ENCODE measurements around the gene JAKMIP2. TPM values are rescaled to one million over a fixed set of nuclear protein-coding genes. Genes with fewer than 3 reads are reported as not detected.

Gene JAKMIP2
- total RNA-seq, 4 donors from 2014 or later: 0.20 TPM; not detected in 3

DNA sequence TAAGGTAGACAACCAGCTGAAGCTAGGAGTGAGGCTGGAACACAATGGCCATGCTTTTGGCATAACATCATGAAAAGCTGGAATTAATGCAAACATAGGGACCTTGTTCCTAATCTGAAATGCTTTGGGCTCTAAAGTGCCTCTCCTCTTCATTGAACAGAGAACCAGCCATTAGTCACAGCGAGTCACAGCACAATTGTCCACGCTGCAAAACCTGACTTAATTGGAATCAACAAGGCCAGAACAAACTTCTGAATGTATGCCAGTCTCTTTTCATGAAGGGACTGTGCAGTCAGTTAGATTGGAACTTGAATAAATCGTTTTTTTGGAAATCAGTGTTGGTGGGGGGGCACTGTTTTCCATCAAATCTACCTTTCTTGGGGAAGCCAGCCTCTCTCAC, 96.5 kb downstream of the JAKMIP2 start:
- DNase-seq (no peak), ATAC-seq (no peak)
- H3K4me1 ChIP-seq: no peaks in the 10 kb centered on the region
- H3K9me3 ChIP-seq: no peaks in the 10 kb centered on the region
- no peak overlapping the region for H3K4me3 ChIP-seq
- intact Hi-C loops (cut with DNase I; ENCODE audit: low total_unique reads): no loop called here
- no peaks in the 10 kb centered on the region for H3K27me3 ChIP-seq
- in situ Hi-C loops (cut with MboI; ENCODE audit: low sequenced_read_pairs in 4 of 4): no loop called here
- H3K36me3 ChIP-seq: no peaks in the 10 kb centered on the region
- TF ChIP-seq POLR2A (IDR thresholded peaks at IDR 0.05): no peak
- TF ChIP-seq, protein P1, sequence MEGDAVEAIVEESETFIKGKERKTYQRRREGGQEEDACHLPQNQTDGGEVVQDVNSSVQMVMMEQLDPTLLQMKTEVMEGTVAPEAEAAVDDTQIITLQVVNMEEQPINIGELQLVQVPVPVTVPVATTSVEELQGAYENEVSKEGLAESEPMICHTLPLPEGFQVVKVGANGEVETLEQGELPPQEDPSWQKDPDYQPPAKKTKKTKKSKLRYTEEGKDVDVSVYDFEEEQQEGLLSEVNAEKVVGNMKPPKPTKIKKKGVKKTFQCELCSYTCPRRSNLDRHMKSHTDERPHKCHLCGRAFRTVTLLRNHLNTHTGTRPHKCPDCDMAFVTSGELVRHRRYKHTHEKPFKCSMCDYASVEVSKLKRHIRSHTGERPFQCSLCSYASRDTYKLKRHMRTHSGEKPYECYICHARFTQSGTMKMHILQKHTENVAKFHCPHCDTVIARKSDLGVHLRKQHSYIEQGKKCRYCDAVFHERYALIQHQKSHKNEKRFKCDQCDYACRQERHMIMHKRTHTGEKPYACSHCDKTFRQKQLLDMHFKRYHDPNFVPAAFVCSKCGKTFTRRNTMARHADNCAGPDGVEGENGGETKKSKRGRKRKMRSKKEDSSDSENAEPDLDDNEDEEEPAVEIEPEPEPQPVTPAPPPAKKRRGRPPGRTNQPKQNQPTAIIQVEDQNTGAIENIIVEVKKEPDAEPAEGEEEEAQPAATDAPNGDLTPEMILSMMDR (IDR thresholded peaks at IDR 0.05 in 4 of 5, conservative IDR thresholded peaks at IDR 0.05 in 1 of 5): no peak
- no peak overlapping the region for H3K27ac ChIP-seq

DNA sequence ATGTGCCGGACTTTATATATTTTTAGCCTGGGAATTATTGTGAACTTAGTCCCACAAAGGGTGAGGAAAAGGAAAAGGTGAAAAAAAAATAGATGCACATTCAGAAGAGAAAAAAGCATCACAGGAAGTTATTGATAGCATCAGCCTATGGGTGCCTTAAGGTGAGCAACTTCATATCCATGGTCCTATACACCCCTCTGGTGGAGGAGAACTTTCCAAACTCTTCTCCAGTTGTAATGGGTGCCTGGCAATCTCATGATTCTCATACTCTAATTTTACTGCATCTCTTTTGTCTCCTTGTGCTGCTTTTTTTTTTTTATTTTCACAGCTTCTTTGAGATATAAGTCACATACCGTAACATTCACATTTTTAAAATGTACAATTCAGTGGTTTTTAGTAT, 107.4 kb downstream of the JAKMIP2 start:
- H3K9me3 ChIP-seq: no peaks in the 10 kb centered on the region
- TF ChIP-seq, protein P1 (IDR thresholded peaks at IDR 0.05 in 4 of 5, conservative IDR thresholded peaks at IDR 0.05 in 1 of 5): no peak
- no peak for TF ChIP-seq POLR2A (IDR thresholded peaks at IDR 0.05)
- H3K27ac ChIP-seq: no peak overlapping the region
- intact Hi-C loops (cut with DNase I; ENCODE audit: low total_unique reads): no loop called here
- H3K27me3 ChIP-seq: no peaks in the 10 kb centered on the region
- ATAC-seq (no peak), DNase-seq (no peak)
- no peaks in the 10 kb centered on the region for H3K36me3 ChIP-seq
- H3K4me1 ChIP-seq: no peaks in the 10 kb centered on the region
- no peak overlapping the region for H3K4me3 ChIP-seq
- in situ Hi-C loops (cut with MboI; ENCODE audit: low sequenced_read_pairs in 4 of 4): no loop called here

DNA sequence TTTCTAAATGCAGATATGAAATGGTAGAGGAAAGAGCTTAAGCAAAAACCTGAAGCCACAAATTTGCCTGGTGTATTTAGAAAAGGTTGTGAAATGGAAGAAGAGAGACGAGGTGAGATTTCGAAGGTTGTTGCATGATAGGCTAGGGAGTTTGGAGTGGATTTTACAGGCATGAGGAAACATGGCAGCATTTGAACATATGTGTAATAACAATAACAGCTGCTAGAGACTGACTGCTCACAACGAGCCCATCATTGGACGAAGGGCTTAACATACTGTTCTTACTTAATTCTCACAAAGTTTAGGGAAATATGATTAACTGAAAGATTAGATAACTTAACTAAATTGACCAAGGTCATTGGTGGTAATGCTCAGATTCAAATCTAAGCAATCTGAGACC, 108.1 kb downstream of the JAKMIP2 start:
- Histone ChIP-seq H3K27me3 (no peaks in the 10 kb centered on the region), H3K9me3 (no peaks in the 10 kb centered on the region), H3K4me1 (no peaks in the 10 kb centered on the region), H3K36me3 (no peaks in the 10 kb centered on the region), H3K4me3 (no peak overlapping the region), H3K27ac (no peak overlapping the region)
- ATAC-seq (no peak), DNase-seq (no peak)
- in situ Hi-C loops (cut with MboI; ENCODE audit: low sequenced_read_pairs in 4 of 4): no loop called here
- intact Hi-C loops (cut with DNase I; ENCODE audit: low total_unique reads): no loop called here
- TF ChIP-seq, protein P1 (IDR thresholded peaks at IDR 0.05 in 4 of 5, conservative IDR thresholded peaks at IDR 0.05 in 1 of 5): no peak
- TF ChIP-seq POLR2A (IDR thresholded peaks at IDR 0.05): no peak

DNA sequence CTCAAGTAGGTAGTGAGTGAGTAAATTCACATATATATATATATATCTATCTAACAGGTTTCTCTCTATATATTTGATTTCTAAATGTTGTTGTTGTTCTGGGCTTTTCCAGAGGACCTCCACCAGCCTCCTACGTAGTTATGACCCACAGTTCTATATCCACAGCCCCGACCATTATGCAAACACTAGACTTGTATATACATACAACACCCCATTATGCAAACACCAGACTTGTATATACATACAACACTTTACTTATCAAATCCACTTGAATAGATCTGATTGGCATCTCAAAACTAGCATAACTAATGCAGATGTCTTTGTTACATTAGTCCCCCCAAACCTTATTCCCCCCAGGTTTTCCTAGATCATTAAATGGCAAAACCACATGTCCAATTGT, 108.7 kb downstream of the JAKMIP2 start:
- TF ChIP-seq POLR2A (IDR thresholded peaks at IDR 0.05): no peak
- TF ChIP-seq, protein P1 (IDR thresholded peaks at IDR 0.05 in 4 of 5, conservative IDR thresholded peaks at IDR 0.05 in 1 of 5): no peak
- in situ Hi-C loops (cut with MboI; ENCODE audit: low sequenced_read_pairs in 4 of 4): no loop called here
- Histone ChIP-seq H3K4me1 (no peaks in the 10 kb centered on the region), H3K4me3 (no peak overlapping the region), H3K36me3 (no peaks in the 10 kb centered on the region), H3K27me3 (no peaks in the 10 kb centered on the region), H3K27ac (no peak overlapping the region), H3K9me3 (no peaks in the 10 kb centered on the region)
- DNase-seq: no peak
- ATAC-seq: no peak
- intact Hi-C loops (cut with DNase I; ENCODE audit: low total_unique reads): no loop called here

DNA sequence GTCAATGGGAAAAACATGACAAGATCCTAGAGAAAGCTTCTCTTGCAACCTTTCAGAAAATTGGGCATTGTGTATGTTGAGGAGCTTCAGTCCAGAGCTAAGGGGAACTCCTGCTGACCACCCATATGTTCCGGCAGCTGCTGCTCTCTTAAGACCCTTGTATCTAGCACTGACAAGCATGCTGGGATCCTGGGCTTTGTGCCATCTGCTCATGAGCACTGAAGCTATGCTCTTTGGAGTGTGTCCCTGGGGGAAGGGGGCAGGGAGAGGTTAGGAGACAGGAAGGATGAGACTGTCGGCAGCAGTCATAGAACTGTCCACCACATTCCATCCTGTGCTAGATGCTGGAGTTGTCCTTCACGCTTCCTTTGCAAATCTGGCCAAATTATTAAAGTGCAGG, 109.3 kb downstream of the JAKMIP2 start:
- intact Hi-C loops (cut with DNase I; ENCODE audit: low total_unique reads): no loop called here
- no peaks in the 10 kb centered on the region for H3K36me3 ChIP-seq
- ATAC-seq: no peak

More for the DNA sequence above, 109.3 kb downstream of the JAKMIP2 start:
- Histone ChIP-seq H3K4me1 (no peaks in the 10 kb centered on the region), H3K4me3 (no peak overlapping the region), H3K27ac (no peak overlapping the region), H3K9me3 (no peaks in the 10 kb centered on the region), H3K27me3 (no peaks in the 10 kb centered on the region)
- in situ Hi-C loops (cut with MboI; ENCODE audit: low sequenced_read_pairs in 4 of 4): no loop called here
- DNase-seq: no peak
- TF ChIP-seq, protein P1 (IDR thresholded peaks at IDR 0.05 in 4 of 5, conservative IDR thresholded peaks at IDR 0.05 in 1 of 5): no peak
- no peak for TF ChIP-seq POLR2A (IDR thresholded peaks at IDR 0.05)

All from gastrocnemius medialis (tissue), 4 donors.